ENCODE results near the gene ABCA10.

DNA sequence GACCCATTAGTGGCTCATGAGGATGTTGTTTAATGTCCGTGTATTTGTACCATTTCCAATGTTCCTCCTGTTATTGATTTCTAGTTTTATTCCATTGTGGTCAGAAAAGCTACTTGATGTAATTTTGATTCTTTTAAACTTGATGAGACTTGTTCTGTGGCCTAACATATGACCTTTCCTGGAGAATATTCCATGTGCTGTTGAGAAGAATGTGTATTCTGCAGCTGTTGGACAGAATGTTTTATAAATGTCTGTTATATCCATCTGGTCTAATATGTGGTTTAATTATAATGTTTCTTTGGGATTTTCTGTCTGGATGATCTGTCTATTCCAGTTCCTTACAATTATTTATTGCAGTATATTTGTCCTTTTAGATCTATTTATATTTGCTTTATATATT lies 2.9 kb upstream of the ABCA10 start:
- TF ChIP-seq EP300 (IDR thresholded peaks at IDR 0.05; ENCODE audit: borderline replicate concordance) (no peak), TCF12 (IDR thresholded peaks at IDR 0.05; ENCODE audit: low read depth) (no peak), YY1 (IDR thresholded peaks at IDR 0.05; ENCODE audit: low read depth) (no peak), NFIC (IDR thresholded peaks at IDR 0.05) (no peak), EGR1 (IDR thresholded peaks at IDR 0.05) (no peak), RAD21 (IDR thresholded peaks at IDR 0.05; ENCODE audit: low read depth) (no peak), CEBPB (IDR thresholded peaks at IDR 0.05) (no peak), FOXM1 (IDR thresholded peaks at IDR 0.05; ENCODE audit: borderline replicate concordance, low read depth) (no peak), TAF1 (IDR thresholded peaks at IDR 0.05; ENCODE audit: low read depth) (no peak), CREB1 (IDR thresholded peaks at IDR 0.05; ENCODE audit: low read depth) (no peak), ZBTB7A (IDR thresholded peaks at IDR 0.05; ENCODE audit: low read depth) (no peak)
- TF ChIP-seq, protein P1, sequence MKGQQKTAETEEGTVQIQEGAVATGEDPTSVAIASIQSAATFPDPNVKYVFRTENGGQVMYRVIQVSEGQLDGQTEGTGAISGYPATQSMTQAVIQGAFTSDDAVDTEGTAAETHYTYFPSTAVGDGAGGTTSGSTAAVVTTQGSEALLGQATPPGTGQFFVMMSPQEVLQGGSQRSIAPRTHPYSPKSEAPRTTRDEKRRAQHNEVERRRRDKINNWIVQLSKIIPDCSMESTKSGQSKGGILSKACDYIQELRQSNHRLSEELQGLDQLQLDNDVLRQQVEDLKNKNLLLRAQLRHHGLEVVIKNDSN (IDR thresholded peaks at IDR 0.05) = no peak
- TF ChIP-seq, protein P2, sequence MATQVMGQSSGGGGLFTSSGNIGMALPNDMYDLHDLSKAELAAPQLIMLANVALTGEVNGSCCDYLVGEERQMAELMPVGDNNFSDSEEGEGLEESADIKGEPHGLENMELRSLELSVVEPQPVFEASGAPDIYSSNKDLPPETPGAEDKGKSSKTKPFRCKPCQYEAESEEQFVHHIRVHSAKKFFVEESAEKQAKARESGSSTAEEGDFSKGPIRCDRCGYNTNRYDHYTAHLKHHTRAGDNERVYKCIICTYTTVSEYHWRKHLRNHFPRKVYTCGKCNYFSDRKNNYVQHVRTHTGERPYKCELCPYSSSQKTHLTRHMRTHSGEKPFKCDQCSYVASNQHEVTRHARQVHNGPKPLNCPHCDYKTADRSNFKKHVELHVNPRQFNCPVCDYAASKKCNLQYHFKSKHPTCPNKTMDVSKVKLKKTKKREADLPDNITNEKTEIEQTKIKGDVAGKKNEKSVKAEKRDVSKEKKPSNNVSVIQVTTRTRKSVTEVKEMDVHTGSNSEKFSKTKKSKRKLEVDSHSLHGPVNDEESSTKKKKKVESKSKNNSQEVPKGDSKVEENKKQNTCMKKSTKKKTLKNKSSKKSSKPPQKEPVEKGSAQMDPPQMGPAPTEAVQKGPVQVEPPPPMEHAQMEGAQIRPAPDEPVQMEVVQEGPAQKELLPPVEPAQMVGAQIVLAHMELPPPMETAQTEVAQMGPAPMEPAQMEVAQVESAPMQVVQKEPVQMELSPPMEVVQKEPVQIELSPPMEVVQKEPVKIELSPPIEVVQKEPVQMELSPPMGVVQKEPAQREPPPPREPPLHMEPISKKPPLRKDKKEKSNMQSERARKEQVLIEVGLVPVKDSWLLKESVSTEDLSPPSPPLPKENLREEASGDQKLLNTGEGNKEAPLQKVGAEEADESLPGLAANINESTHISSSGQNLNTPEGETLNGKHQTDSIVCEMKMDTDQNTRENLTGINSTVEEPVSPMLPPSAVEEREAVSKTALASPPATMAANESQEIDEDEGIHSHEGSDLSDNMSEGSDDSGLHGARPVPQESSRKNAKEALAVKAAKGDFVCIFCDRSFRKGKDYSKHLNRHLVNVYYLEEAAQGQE (IDR thresholded peaks at IDR 0.05; ENCODE audit: low read depth) = no peak
- TF ChIP-seq, protein P3, sequence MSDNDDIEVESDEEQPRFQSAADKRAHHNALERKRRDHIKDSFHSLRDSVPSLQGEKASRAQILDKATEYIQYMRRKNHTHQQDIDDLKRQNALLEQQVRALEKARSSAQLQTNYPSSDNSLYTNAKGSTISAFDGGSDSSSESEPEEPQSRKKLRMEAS (IDR thresholded peaks at IDR 0.05) = no peak

Measured in Ishikawa (cell line).